ENCODE results near the gene KCNIP2.

DNA sequence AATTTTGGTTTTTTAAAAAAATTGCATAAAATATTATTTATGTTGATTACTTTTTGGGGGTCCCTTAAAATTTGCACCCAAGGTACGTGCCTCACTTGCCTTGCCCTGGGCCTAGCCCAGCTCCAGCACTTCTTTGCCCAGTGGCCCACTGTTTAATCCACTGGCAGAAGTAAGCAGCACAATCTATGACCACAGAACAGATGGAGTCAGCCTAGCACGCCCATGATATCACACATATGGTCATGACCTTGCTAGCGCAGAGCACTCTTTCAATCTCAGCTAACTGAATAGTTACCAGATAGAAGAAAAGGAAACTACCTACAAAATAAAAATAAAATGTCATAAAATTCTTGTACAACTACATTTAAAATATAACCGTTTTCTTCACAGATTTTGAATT is 31.0 kb downstream of the KCNIP2 start:
- TF ChIP-seq CTCF (IDR thresholded peaks at IDR 0.05; ENCODE audit: extremely low read depth in 1 of 2, insufficient read depth in 1 of 2, low read depth in 1 of 2, low read length in 2 of 2) (no peak), EZH2 (IDR thresholded peaks at IDR 0.05; ENCODE audit: borderline replicate concordance, low read depth, low read length, severe bottlenecking) (no peak), POLR2AphosphoS5 (IDR thresholded peaks at IDR 0.05; ENCODE audit: insufficient read depth, low read depth, low read length) (no peak), JUN (IDR thresholded peaks at IDR 0.05; ENCODE audit: borderline replicate concordance, insufficient read depth, insufficient read length, low read depth) (no peak), MAX (IDR thresholded peaks at IDR 0.05; ENCODE audit: insufficient read depth, insufficient read length) (no peak), POLR2A (IDR thresholded peaks at IDR 0.05; ENCODE audit: low read depth, low read length) (no peak)

Measured in endothelial cell of umbilical vein (primary cell).